ENCODE measurements around the gene VWA3B. TPM values are rescaled to one million over a fixed set of nuclear protein-coding genes. Genes with fewer than 3 reads are reported as not detected.

Gene VWA3B
- total RNA-seq, 2 experiments from 2014 or later = not detected

- no peak overlapping the region for H3K4me2 ChIP-seq (ENCODE audit: low read length)
- H3K79me2 ChIP-seq (ENCODE audit: insufficient read depth, low read depth, low read length) = no peaks in the 10 kb centered on the region
- H3K36me3 ChIP-seq (ENCODE audit: insufficient read depth, low read length) = no peaks in the 10 kb centered on the region
- no TSS peak for BruUV-seq (replicated peaks)
- no peak for DNase-seq (ENCODE audit: low spot score)
- H3K27ac ChIP-seq (ENCODE audit: low read depth, low read length, poor library complexity, severe bottlenecking) = no peak overlapping the region
- H3K4me3 ChIP-seq (ENCODE audit: low read depth, low read length, poor library complexity, severe bottlenecking) = no peak overlapping the region
- H2AFZ ChIP-seq (ENCODE audit: low read length) = no peak overlapping the region
- no peaks in the 10 kb centered on the region for H3K9me2 ChIP-seq (ENCODE audit: insufficient read depth, low read length)
- TF ChIP-seq CTCF (conservative IDR thresholded peaks at IDR 0.05; ENCODE audit: low read length) (no peak), EZH2phosphoT487 (IDR thresholded peaks at IDR 0.05; ENCODE audit: borderline replicate concordance, low read depth, low read length) (no peak)
- ChIA-PET CTCF (ENCODE audit: unreplicated experiment) (no interaction called here), POLR2A (interaction anchor here (0.8 kb wide), 1 partner anchor 10 kb away, joined by 3 read pairs; no protein-coding TSS in a partner anchor)
- H3K4me1 ChIP-seq (ENCODE audit: insufficient read depth, low read length, poor library complexity, severe bottlenecking) = no peaks in the 10 kb centered on the region
- H3K9me3 ChIP-seq (ENCODE audit: low read length) = peaks cover 7% of the 10 kb centered on the region; the same call in 1 of the 2 replicates
- intact Hi-C loops (cut with micrococcal nuclease; ENCODE audit: unreplicated experiment) = no loop called here
- H4K20me1 ChIP-seq (ENCODE audit: insufficient read depth, low read length) = no peaks in the 10 kb centered on the region
Measured at GRCh38 chr2:98245491-98245890, 158.5 kb downstream of the VWA3B start.

GRCh38 chr2:98247383-98247782 is 160.4 kb downstream of the VWA3B start:
- DNase-seq (ENCODE audit: low spot score) = no peak
- ChIA-PET POLR2A (interaction anchor here (0.6 kb wide), 1 partner anchor 9 kb away, joined by 5 read pairs; no protein-coding TSS in a partner anchor), CTCF (ENCODE audit: unreplicated experiment) (no interaction called here)
- no peaks in the 10 kb centered on the region for H3K79me2 ChIP-seq (ENCODE audit: insufficient read depth, low read depth, low read length)
- no peak overlapping the region for H2AFZ ChIP-seq (ENCODE audit: low read length)
- no peak for TF ChIP-seq EZH2phosphoT487 (IDR thresholded peaks at IDR 0.05; ENCODE audit: borderline replicate concordance, low read depth, low read length)
- TF ChIP-seq CTCF (conservative IDR thresholded peaks at IDR 0.05; ENCODE audit: low read length) = no peak
- no peaks in the 10 kb centered on the region for H3K4me1 ChIP-seq (ENCODE audit: insufficient read depth, low read length, poor library complexity, severe bottlenecking)
- no peak overlapping the region for H3K4me3 ChIP-seq (ENCODE audit: low read depth, low read length, poor library complexity, severe bottlenecking)
- no TSS peak for BruUV-seq (replicated peaks)
- H3K27ac ChIP-seq (ENCODE audit: low read depth, low read length, poor library complexity, severe bottlenecking) = no peak overlapping the region
- H3K9me2 ChIP-seq (ENCODE audit: insufficient read depth, low read length) = no peaks in the 10 kb centered on the region
- intact Hi-C loops (cut with micrococcal nuclease; ENCODE audit: unreplicated experiment) = no loop called here
- no peak overlapping the region for H3K4me2 ChIP-seq (ENCODE audit: low read length)
- H4K20me1 ChIP-seq (ENCODE audit: insufficient read depth, low read length) = no peaks in the 10 kb centered on the region
- peaks cover 7% of the 10 kb centered on the region; the same call in 1 of the 2 replicates for H3K9me3 ChIP-seq (ENCODE audit: low read length)
- no peaks in the 10 kb centered on the region for H3K36me3 ChIP-seq (ENCODE audit: insufficient read depth, low read length)

GRCh38 chr2:98252038-98252773 is 165.2 kb downstream of the VWA3B start:
- no TSS peak for BruUV-seq (replicated peaks)
- no peaks in the 10 kb centered on the region for H4K20me1 ChIP-seq (ENCODE audit: insufficient read depth, low read length)
- CTCF ChIA-PET (ENCODE audit: unreplicated experiment) = no interaction called here

More at GRCh38 chr2:98252038-98252773, 165.2 kb downstream of the VWA3B start:
- no peak overlapping the region for H2AFZ ChIP-seq (ENCODE audit: low read length)
- no peak overlapping the region for H3K4me2 ChIP-seq (ENCODE audit: low read length)
- H3K27ac ChIP-seq (ENCODE audit: low read depth, low read length, poor library complexity, severe bottlenecking) = no peak overlapping the region
- no peaks in the 10 kb centered on the region for H3K4me1 ChIP-seq (ENCODE audit: insufficient read depth, low read length, poor library complexity, severe bottlenecking)
- intact Hi-C loops (cut with micrococcal nuclease; ENCODE audit: unreplicated experiment) = no loop called here
- DNase-seq (ENCODE audit: low spot score) = no peak
- H3K4me3 ChIP-seq (ENCODE audit: low read depth, low read length, poor library complexity, severe bottlenecking) = no peak overlapping the region
- POLR2A ChIA-PET = no interaction called here
- H3K36me3 ChIP-seq (ENCODE audit: insufficient read depth, low read length) = no peaks in the 10 kb centered on the region
- no peaks in the 10 kb centered on the region for H3K9me2 ChIP-seq (ENCODE audit: insufficient read depth, low read length)
- no peaks in the 10 kb centered on the region for H3K79me2 ChIP-seq (ENCODE audit: insufficient read depth, low read depth, low read length)
- H3K9me3 ChIP-seq (ENCODE audit: low read length) = peaks cover 6% of the 10 kb centered on the region; the same call in 1 of the 2 replicates
- no peak for TF ChIP-seq CTCF (conservative IDR thresholded peaks at IDR 0.05; ENCODE audit: low read length)
